ENCODE measurements around the gene WASHC3. TPM values are rescaled to one million over a fixed set of nuclear protein-coding genes. Genes with fewer than 3 reads are reported as not detected.
"Not testable (repeated sequence)": the region's sequence is repeated elsewhere in the genome, so short reads cannot be mapped to it uniquely, and the experiment has no call there.

The WASHC3 gene
- total RNA-seq, 1 donor from 2014 or later = 37.1 TPM

DNA sequence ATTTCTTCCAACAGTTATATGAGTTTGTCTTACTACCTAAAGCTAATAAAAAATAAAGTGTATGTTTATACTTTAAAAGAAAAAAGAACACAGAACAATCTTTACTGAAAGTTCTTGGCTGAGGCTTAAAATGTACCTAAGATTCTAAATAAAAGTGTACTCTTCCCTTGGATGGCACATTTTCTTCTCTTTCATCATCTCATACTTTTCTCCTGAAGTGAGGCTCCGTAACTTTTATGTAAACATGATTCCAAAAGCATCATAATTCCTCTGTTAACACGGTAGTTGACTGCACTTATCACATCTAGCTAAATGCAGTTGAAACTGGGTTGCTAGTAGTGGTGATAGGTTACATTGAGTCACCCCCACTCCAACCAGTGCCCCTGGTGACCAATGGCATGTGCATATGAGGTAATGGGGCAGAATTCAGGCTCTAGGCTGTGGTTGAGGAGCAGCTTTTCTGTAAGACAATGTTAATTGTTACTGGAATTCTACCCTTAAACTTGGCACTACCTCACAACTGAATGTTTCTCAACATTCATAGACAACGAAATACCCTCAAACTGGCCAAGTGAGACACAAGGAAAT lies 38.4 kb downstream of the WASHC3 start:
- TF ChIP-seq, protein P1, sequence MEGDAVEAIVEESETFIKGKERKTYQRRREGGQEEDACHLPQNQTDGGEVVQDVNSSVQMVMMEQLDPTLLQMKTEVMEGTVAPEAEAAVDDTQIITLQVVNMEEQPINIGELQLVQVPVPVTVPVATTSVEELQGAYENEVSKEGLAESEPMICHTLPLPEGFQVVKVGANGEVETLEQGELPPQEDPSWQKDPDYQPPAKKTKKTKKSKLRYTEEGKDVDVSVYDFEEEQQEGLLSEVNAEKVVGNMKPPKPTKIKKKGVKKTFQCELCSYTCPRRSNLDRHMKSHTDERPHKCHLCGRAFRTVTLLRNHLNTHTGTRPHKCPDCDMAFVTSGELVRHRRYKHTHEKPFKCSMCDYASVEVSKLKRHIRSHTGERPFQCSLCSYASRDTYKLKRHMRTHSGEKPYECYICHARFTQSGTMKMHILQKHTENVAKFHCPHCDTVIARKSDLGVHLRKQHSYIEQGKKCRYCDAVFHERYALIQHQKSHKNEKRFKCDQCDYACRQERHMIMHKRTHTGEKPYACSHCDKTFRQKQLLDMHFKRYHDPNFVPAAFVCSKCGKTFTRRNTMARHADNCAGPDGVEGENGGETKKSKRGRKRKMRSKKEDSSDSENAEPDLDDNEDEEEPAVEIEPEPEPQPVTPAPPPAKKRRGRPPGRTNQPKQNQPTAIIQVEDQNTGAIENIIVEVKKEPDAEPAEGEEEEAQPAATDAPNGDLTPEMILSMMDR (IDR thresholded peaks at IDR 0.05; ENCODE audit: insufficient read depth, low read length, severe bottlenecking) = no peak
- Histone ChIP-seq H3K27me3 (ENCODE audit: control insufficient read depth, insufficient read depth, low read length) (no peaks in the 10 kb centered on the region), H3K36me3 (ENCODE audit: control insufficient read depth, insufficient read depth, low read length) (peaks cover 1% of the 10 kb centered on the region), H3K4me3 (ENCODE audit: low read depth, low read length) (no peak overlapping the region)
- FAIRE-seq = no peak
- no peak for DNase-seq (ENCODE audit: low read depth)

GRCh38 chr12:102022286-102022685 lies 39.5 kb downstream of the WASHC3 start:
- TF ChIP-seq, protein P1 (IDR thresholded peaks at IDR 0.05; ENCODE audit: insufficient read depth, low read length, severe bottlenecking) = no peak
- Histone ChIP-seq H3K36me3 (ENCODE audit: control insufficient read depth, insufficient read depth, low read length) (peaks cover 1% of the 10 kb centered on the region), H3K27me3 (ENCODE audit: control insufficient read depth, insufficient read depth, low read length) (no peaks in the 10 kb centered on the region), H3K4me3 (ENCODE audit: low read depth, low read length) (no peak overlapping the region)
- FAIRE-seq (no peak), DNase-seq (ENCODE audit: low read depth) (no peak)

GRCh38 chr12:102021540-102022246 lies 40.1 kb downstream of the WASHC3 start:
- FAIRE-seq (no peak), DNase-seq (ENCODE audit: low read depth) (no peak)
- Histone ChIP-seq H3K4me3 (ENCODE audit: low read depth, low read length) (no peak overlapping the region), H3K27me3 (ENCODE audit: control insufficient read depth, insufficient read depth, low read length) (no peaks in the 10 kb centered on the region), H3K36me3 (ENCODE audit: control insufficient read depth, insufficient read depth, low read length) (peaks cover 1% of the 10 kb centered on the region)
- TF ChIP-seq, protein P1 (IDR thresholded peaks at IDR 0.05; ENCODE audit: insufficient read depth, low read length, severe bottlenecking) = no peak

DNA sequence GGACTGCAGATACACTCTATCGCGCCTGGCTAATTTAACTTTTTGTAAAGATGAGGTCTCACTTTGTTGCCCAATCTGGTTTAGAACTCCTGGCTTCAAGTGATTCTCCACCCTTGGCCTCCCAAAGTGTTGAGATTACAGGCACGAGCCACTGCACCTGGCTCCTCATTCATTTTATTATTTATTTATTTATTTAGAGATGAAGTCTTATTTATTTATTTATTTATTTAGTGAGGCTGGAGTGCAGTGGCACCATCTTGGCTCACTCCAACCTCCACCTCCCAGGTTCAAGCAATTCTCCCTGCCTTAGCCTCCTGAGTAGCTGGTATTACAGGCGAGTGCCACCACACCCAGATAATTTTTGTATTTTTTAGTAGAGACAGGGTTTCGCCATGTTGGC lies 43.2 kb downstream of the WASHC3 start:
- DNase-seq (ENCODE audit: low read depth); H3K36me3 ChIP-seq (ENCODE audit: control insufficient read depth, insufficient read depth, low read length); FAIRE-seq; H3K27me3 ChIP-seq (ENCODE audit: control insufficient read depth, insufficient read depth, low read length); H3K4me3 ChIP-seq (ENCODE audit: low read depth, low read length): not testable (repeated sequence)

DNA sequence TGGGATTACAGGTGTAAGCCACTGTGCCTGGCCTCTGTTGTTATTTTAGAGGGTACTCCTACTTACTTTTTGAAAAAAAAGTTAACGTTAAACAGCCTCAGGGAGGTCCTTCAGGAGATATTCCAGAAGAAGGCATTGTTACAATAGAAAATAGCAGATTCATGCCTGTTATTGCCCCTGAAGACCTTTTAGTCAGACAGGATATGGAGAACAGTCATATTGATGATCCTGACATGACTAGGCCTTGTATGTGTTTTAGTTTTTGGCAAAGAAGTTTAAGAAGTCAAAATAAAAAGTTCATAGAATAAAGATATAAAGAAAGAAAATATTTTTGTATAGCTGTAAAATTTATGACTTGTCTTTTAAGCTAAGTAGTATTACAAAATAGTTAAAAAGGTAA lies 45.3 kb downstream of the WASHC3 start:
- DNase-seq (ENCODE audit: low read depth) (peak; percentile 44), FAIRE-seq (no peak)
- H3K36me3 ChIP-seq (ENCODE audit: control insufficient read depth, insufficient read depth, low read length) = no peaks in the 10 kb centered on the region
- H3K4me3 ChIP-seq (ENCODE audit: low read depth, low read length) = no peak overlapping the region
- TF ChIP-seq, protein P1 (IDR thresholded peaks at IDR 0.05; ENCODE audit: insufficient read depth, low read length, severe bottlenecking) = no peak
- H3K27me3 ChIP-seq (ENCODE audit: control insufficient read depth, insufficient read depth, low read length) = no peaks in the 10 kb centered on the region

GRCh38 chr12:102010265-102010994 lies 51.4 kb downstream of the WASHC3 start:
- TF ChIP-seq, protein P1 (IDR thresholded peaks at IDR 0.05; ENCODE audit: insufficient read depth, low read length, severe bottlenecking) = no peak
- H3K36me3 ChIP-seq (ENCODE audit: control insufficient read depth, insufficient read depth, low read length) = no peaks in the 10 kb centered on the region
- DNase-seq (ENCODE audit: low read depth) = no peak
- no peaks in the 10 kb centered on the region for H3K27me3 ChIP-seq (ENCODE audit: control insufficient read depth, insufficient read depth, low read length)
- FAIRE-seq = no peak
- H3K4me3 ChIP-seq (ENCODE audit: low read depth, low read length) = no peak overlapping the region
